H1 (cell line): ENCODE data around the gene FKRP.

Experiments
- EZH2 ChIP-seq: fragments of 200-600 bp; sonication (generic); IDR thresholded peaks from 2 replicates; pipeline ENCODE4 v1.7.1; 2012; ENCODE audit warnings: low read depth, mild to moderate bottlenecking, moderate library complexity, low read length, inconsistent platforms; ENCODE audit not compliant: severe bottlenecking
- GABPA ChIP-seq: IDR thresholded peaks from 2 replicates; pipeline ENCODE4 v1.6.1; 2011; ENCODE audit warnings: mild to moderate bottlenecking, low read length, moderate library complexity, borderline replicate concordance; ENCODE audit not compliant: insufficient read depth
- POLR2A ChIP-seq, 2 experiments: IDR thresholded peaks; 1 replicate in 1 of 2; 2 replicates in 1 of 2; pipeline ENCODE4 v1.6.1; 2011; ENCODE audit warnings: low read depth in 2 of 2, low read length in 2 of 2, mild to moderate bottlenecking in 2 of 2; ENCODE audit errors: control extremely low read depth in 1 of 2
- SIN3A ChIP-seq, 2 experiments: IDR thresholded peaks in 1 of 2; conservative IDR thresholded peaks in 1 of 2; 2 replicates each; pipeline ENCODE4 v1.6.1; 2011 to 2012; ENCODE audit warnings: low read length in 2 of 2, improper control_type of control experiment in 1 of 2, low read depth in 1 of 2, mild to moderate bottlenecking in 1 of 2
- SP4 ChIP-seq: IDR thresholded peaks from 2 replicates; pipeline ENCODE4 v1.6.1; 2012; ENCODE audit warnings: low read length, inconsistent platforms
- TF ChIP-seq, protein P1 (sequence below), 3 experiments: IDR thresholded peaks; 1 replicate in 2 of 3; 2 replicates in 1 of 3; pipeline versions ENCODE4 v1.5.1 to v1.6.1; 2011; ENCODE audit warnings: low read length in 3 of 3, mild to moderate bottlenecking in 3 of 3, inconsistent platforms in 2 of 3, low read depth in 1 of 3, moderate library complexity in 1 of 3; ENCODE audit not compliant: insufficient read depth in 1 of 3; ENCODE audit errors: control extremely low read depth in 1 of 3
- TF ChIP-seq, protein P2 (sequence below): IDR thresholded peaks from 2 replicates; pipeline ENCODE4 v1.6.1; 2011; ENCODE audit warnings: low read length, improper control_type of control experiment

DNA sequence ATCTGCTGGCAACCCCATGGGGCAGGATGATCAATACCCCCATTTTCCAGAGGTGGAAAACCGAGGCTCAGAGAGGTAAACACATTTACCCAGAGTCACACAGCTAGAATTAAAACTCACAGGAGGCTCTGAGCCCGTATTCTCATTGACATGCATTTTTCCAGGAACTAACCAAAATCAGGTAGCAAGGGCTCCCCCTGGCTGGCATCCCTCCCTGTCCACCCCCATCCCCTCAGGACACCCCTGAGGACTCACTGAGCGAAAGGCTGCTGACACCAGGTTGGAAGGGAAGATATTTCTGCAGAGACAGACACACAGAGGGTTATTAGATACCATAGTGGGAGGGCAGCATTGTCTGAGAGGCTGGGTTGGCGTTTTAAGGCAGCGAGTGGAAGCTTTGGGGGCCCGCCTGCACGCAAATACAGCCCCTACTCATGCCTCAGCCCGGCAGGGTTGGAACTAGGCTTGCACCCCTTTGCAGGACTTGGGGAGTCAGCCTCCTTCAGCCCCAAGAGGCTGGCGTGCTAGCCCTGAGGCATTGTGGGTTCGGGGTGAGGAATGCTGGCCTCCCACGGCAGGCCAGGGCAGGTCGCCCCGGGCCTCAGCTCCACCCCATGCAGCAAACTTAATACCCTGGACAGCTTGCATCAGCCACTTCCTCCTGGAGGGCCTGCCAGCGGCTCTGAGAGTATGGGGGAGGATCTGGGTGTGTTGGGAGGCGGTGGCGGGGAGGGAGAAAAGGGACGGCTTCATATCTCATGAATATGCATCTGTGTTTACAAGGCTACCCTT is 38.6 kb downstream of the FKRP start:
- TF ChIP-seq EZH2 (no peak), SP4 (no peak), SIN3A (conservative IDR thresholded peaks at IDR 0.05 in 1 of 2, IDR thresholded peaks at IDR 0.05 in 1 of 2; ENCODE audit: low read depth in 1 of 2, low read length in 2 of 2) (peak in 1 of 2 experiments; percentile 46; a peak in 1 of 4 replicates), POLR2A (IDR thresholded peaks at IDR 0.05; ENCODE audit: control extremely low read depth in 1 of 2, low read depth in 2 of 2, low read length in 2 of 2) (peak in 1 of 2 experiments; percentile 65; a peak in 1 of 3 replicates), GABPA (no peak)
- TF ChIP-seq, protein P1, sequence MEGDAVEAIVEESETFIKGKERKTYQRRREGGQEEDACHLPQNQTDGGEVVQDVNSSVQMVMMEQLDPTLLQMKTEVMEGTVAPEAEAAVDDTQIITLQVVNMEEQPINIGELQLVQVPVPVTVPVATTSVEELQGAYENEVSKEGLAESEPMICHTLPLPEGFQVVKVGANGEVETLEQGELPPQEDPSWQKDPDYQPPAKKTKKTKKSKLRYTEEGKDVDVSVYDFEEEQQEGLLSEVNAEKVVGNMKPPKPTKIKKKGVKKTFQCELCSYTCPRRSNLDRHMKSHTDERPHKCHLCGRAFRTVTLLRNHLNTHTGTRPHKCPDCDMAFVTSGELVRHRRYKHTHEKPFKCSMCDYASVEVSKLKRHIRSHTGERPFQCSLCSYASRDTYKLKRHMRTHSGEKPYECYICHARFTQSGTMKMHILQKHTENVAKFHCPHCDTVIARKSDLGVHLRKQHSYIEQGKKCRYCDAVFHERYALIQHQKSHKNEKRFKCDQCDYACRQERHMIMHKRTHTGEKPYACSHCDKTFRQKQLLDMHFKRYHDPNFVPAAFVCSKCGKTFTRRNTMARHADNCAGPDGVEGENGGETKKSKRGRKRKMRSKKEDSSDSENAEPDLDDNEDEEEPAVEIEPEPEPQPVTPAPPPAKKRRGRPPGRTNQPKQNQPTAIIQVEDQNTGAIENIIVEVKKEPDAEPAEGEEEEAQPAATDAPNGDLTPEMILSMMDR (IDR thresholded peaks at IDR 0.05; ENCODE audit: control extremely low read depth in 1 of 3, insufficient read depth in 1 of 3, low read depth in 1 of 3, low read length in 3 of 3): peak; percentile 40 to 64 (median 63); a peak in 3 of 4 replicates
- TF ChIP-seq, protein P2, sequence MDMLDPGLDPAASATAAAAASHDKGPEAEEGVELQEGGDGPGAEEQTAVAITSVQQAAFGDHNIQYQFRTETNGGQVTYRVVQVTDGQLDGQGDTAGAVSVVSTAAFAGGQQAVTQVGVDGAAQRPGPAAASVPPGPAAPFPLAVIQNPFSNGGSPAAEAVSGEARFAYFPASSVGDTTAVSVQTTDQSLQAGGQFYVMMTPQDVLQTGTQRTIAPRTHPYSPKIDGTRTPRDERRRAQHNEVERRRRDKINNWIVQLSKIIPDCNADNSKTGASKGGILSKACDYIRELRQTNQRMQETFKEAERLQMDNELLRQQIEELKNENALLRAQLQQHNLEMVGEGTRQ: no peak
